ENCODE data around the gene POLE.

The POLE gene

GRCh38 chr12:132592282-132592970, 94.7 kb downstream of the POLE start:
- no peak for TF ChIP-seq CTCF (IDR thresholded peaks at IDR 0.05; ENCODE audit: low read depth, low read length, missing control alignments)
- no peak for DNase-seq (ENCODE audit: low read depth)
- in situ Hi-C loops (cut with HindIII; ENCODE audit: low sequenced_read_pairs), result no loop called here
- H3K4me3 ChIP-seq (ENCODE audit: low read depth, low read length), result no peak overlapping the region

- DNase-seq (ENCODE audit: low read depth), result no peak
- no peak overlapping the region for H3K4me3 ChIP-seq (ENCODE audit: low read depth, low read length)
- no peak for TF ChIP-seq CTCF (IDR thresholded peaks at IDR 0.05; ENCODE audit: low read depth, low read length, missing control alignments)
- in situ Hi-C loops (cut with HindIII; ENCODE audit: low sequenced_read_pairs), result no loop called here
Measured at GRCh38 chr12:132591107-132591935, 95.8 kb downstream of the POLE start.

- no peak for DNase-seq (ENCODE audit: low read depth)
- no peak for TF ChIP-seq CTCF (IDR thresholded peaks at IDR 0.05; ENCODE audit: low read depth, low read length, missing control alignments)
- no peak overlapping the region for H3K4me3 ChIP-seq (ENCODE audit: low read depth, low read length)
- in situ Hi-C loops (cut with HindIII; ENCODE audit: low sequenced_read_pairs), result no loop called here
Measured at GRCh38 chr12:132588821-132589669, 98.1 kb downstream of the POLE start.

GRCh38 chr12:132588319-132588718, 98.8 kb downstream of the POLE start:
- no peak for TF ChIP-seq CTCF (IDR thresholded peaks at IDR 0.05; ENCODE audit: low read depth, low read length, missing control alignments)
- in situ Hi-C loops (cut with HindIII; ENCODE audit: low sequenced_read_pairs), result no loop called here

GRCh38 chr12:132587781-132588180, 99.4 kb downstream of the POLE start:
- in situ Hi-C loops (cut with HindIII; ENCODE audit: low sequenced_read_pairs), result no loop called here
- DNase-seq (ENCODE audit: low read depth), result no peak
- TF ChIP-seq CTCF (IDR thresholded peaks at IDR 0.05; ENCODE audit: low read depth, low read length, missing control alignments), result no peak
- no peak overlapping the region for H3K4me3 ChIP-seq (ENCODE audit: low read depth, low read length)

More at GRCh38 chr12:132588319-132588718, 98.8 kb downstream of the POLE start:
- H3K4me3 ChIP-seq (ENCODE audit: low read depth, low read length), result no peak overlapping the region
- no peak for DNase-seq (ENCODE audit: low read depth)

GRCh38 chr12:132586929-132587328, 100.2 kb downstream of the POLE start:
- no peak overlapping the region for H3K4me3 ChIP-seq (ENCODE audit: low read depth, low read length)
- no peak for TF ChIP-seq CTCF (IDR thresholded peaks at IDR 0.05; ENCODE audit: low read depth, low read length, missing control alignments)
- in situ Hi-C loops (cut with HindIII; ENCODE audit: low sequenced_read_pairs), result no loop called here
- DNase-seq (ENCODE audit: low read depth), result no peak
